IPS-20b (cell line): ENCODE data around the gene EVPL.
"Not testable (repeated sequence)": the region's sequence is repeated elsewhere in the genome, so short reads cannot be mapped to it uniquely, and the experiment has no call there.

Experiments
- H3K27ac ChIP-seq: one replicate; pipeline ENCODE4 v1.5.1; 2013; ENCODE audit warnings: low read length
- H3K27me3 ChIP-seq: 2 replicates; pipeline ENCODE4 v1.6.1; 2013; ENCODE audit warnings: mild to moderate bottlenecking, low read length, inconsistent platforms; ENCODE audit not compliant: insufficient read depth
- H3K36me3 ChIP-seq: 2 replicates; pipeline ENCODE4 v1.6.1; 2013; ENCODE audit warnings: low read depth, mild to moderate bottlenecking, inconsistent platforms, low read length, moderate library complexity; ENCODE audit not compliant: insufficient read depth
- H3K4me1 ChIP-seq: 2 replicates; pipeline ENCODE4 v1.6.1; 2013; ENCODE audit warnings: mild to moderate bottlenecking, control low read depth, inconsistent platforms, low read length, moderate library complexity; ENCODE audit not compliant: insufficient read depth
- H3K4me3 ChIP-seq: 2 replicates; pipeline ENCODE4 v1.5.1; 2013; ENCODE audit warnings: mild to moderate bottlenecking, low read length, inconsistent platforms
- H3K9ac ChIP-seq: 2 replicates; pipeline ENCODE4 v1.6.1; 2013; ENCODE audit warnings: low read depth, mild to moderate bottlenecking, inconsistent platforms, low read length, moderate library complexity
- H3K9me3 ChIP-seq: 2 replicates; pipeline ENCODE4 v1.6.1; 2013; ENCODE audit warnings: mild to moderate bottlenecking, low read depth, low read length, inconsistent platforms; ENCODE audit not compliant: insufficient read depth

The EVPL gene

DNA sequence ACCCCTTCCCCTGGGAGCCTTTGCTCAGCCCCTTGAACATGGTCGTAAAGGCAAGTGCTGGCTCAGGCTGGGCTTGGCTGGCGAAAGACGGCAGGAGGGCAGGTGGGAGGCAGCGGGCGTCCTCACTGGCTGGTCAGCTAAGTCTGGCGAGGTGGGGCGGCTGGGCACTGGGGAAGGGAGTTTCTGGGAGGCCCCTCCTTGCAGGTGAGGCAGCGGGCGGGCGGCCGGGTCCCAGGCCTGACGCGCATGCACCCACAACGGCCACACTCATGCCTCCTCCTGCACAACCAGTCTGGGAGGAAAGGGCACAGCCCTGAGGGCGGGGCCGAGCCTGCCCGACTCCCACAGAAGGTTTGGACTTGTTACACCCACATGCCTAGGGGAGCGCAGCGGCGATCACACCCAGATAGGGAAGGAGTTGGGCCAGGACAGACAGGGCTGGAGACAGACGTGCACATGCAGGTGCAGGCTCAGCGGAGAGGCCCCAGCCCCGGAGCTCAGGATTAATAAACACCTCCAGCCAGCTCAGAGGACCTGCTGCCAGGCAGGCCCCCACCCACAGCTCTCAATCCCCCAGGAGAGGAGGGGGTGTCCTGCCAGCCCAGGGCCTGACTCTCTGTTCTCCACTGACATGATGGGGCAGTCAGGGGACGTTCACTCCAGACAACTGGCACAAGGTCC lies at the start of gene EVPL:
Gene EVPL (minus strand): TSS at position 148 of the 681 bp plus-strand sequence. CDS start 108 bp downstream, at position 40.
- Histone ChIP-seq H3K27me3 (no peaks in the 10 kb centered on the region), H3K4me3 (no peak within 1 kb of the TSS), H3K27ac (no peak within 1 kb of the TSS), H3K36me3 (no peaks in the 10 kb centered on the region), H3K9me3 (no peaks in the 10 kb centered on the region), H3K4me1 (peaks cover 3% of the 10 kb centered on the region; the same call in 1 of the 2 replicates), H3K9ac (no peak within 1 kb of the TSS)

- Histone ChIP-seq H3K36me3 (no peaks in the 10 kb centered on the region), H3K27ac (no peak overlapping the region), H3K27me3 (peaks cover 85% of the 10 kb centered on the region), H3K9ac (no peak overlapping the region), H3K9me3 (no peaks in the 10 kb centered on the region), H3K4me3 (peak overlapping the region; percentile 53; the same call in 1 of the 2 replicates), H3K4me1 (peaks cover 7% of the 10 kb centered on the region; the same call in 1 of the 2 replicates)
Observed at GRCh38 chr17:76076146-76076764, 49.1 kb upstream of the EVPL start.

- H3K9me3 ChIP-seq = no peaks in the 10 kb centered on the region
- no peak overlapping the region for H3K27ac ChIP-seq
- H3K27me3 ChIP-seq = peaks cover 81% of the 10 kb centered on the region
- peak overlapping the region; percentile 20; the same call in 1 of the 2 replicates for H3K4me3 ChIP-seq
- no peaks in the 10 kb centered on the region for H3K36me3 ChIP-seq
- H3K9ac ChIP-seq = no peak overlapping the region
- H3K4me1 ChIP-seq = peaks cover 10% of the 10 kb centered on the region; the same call in 1 of the 2 replicates
Observed at GRCh38 chr17:76075364-76076145, 48.4 kb upstream of the EVPL start.

- H3K27me3 ChIP-seq = peaks cover 72% of the 10 kb centered on the region
Observed at GRCh38 chr17:76074390-76075363, 47.6 kb upstream of the EVPL start, which contains the start of gene GALR2. GALR2 (plus strand) TSS chr17:76074781; CDS start chr17:76074884, 103 bp downstream.

GRCh38 chr17:76072148-76072858 lies 45.2 kb upstream of the EVPL start, which contains the start of gene SRP68:
SRP68 (minus strand) TSS chr17:76072517; CDS start chr17:76072491, 26 bp downstream.
- Histone ChIP-seq H3K36me3 (peaks cover 8% of the 10 kb centered on the region), H3K9me3 (no peaks in the 10 kb centered on the region), H3K9ac (peak within 1 kb of the TSS; percentile 92), H3K27ac (no peak within 1 kb of the TSS), H3K4me1 (peaks cover 6% of the 10 kb centered on the region; the same call in 1 of the 2 replicates), H3K4me3 (peak within 1 kb of the TSS; percentile 96), H3K27me3 (peaks cover 48% of the 10 kb centered on the region)

More at GRCh38 chr17:76074390-76075363, 47.6 kb upstream of the EVPL start, which contains the start of gene GALR2:
- Histone ChIP-seq H3K27ac (no peak within 1 kb of the TSS), H3K36me3 (no peaks in the 10 kb centered on the region), H3K9ac (no peak within 1 kb of the TSS), H3K4me3 (peak within 1 kb of the TSS; percentile 20; the same call in 1 of the 2 replicates), H3K4me1 (peaks cover 9% of the 10 kb centered on the region; the same call in 1 of the 2 replicates), H3K9me3 (no peaks in the 10 kb centered on the region)

- H3K27me3 ChIP-seq = peaks cover 41% of the 10 kb centered on the region
- H3K27ac ChIP-seq = no peak overlapping the region
- peak overlapping the region; percentile 96 for H3K4me3 ChIP-seq
- H3K9me3 ChIP-seq = no peaks in the 10 kb centered on the region
- H3K9ac ChIP-seq = peak overlapping the region; percentile 92
- H3K4me1 ChIP-seq = peaks cover 6% of the 10 kb centered on the region; the same call in 1 of the 2 replicates
- H3K36me3 ChIP-seq = peaks cover 15% of the 10 kb centered on the region
Observed at GRCh38 chr17:76071531-76072147, 44.5 kb upstream of the EVPL start.

DNA sequence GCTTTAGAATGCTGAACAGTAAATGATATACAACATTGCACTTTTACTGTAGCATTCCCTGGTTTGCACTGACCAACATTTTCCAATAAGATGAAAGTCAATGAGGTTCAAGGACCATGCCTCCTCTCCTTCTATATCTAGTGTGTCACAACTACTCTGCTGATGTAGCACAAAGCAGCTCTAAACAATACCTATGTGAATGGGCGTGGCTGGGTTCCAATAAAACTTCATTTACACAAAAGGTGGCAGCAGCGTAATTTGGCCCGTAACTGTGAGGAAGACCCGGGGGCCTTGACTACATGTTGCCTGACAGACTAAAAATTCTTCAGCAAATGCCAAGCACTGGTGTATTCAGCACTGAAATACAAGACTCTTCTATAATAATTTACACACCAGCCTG lies 38.7 kb upstream of the EVPL start:
- H3K36me3 ChIP-seq = peaks cover 68% of the 10 kb centered on the region
- H3K4me1 ChIP-seq = peaks cover under 1% of the 10 kb centered on the region; the same call in 1 of the 2 replicates
- no peak overlapping the region for H3K9ac ChIP-seq
- H3K27ac ChIP-seq = no peak overlapping the region
- no peaks in the 10 kb centered on the region for H3K27me3 ChIP-seq
- H3K9me3 ChIP-seq = no peaks in the 10 kb centered on the region
- H3K4me3 ChIP-seq = no peak overlapping the region

DNA sequence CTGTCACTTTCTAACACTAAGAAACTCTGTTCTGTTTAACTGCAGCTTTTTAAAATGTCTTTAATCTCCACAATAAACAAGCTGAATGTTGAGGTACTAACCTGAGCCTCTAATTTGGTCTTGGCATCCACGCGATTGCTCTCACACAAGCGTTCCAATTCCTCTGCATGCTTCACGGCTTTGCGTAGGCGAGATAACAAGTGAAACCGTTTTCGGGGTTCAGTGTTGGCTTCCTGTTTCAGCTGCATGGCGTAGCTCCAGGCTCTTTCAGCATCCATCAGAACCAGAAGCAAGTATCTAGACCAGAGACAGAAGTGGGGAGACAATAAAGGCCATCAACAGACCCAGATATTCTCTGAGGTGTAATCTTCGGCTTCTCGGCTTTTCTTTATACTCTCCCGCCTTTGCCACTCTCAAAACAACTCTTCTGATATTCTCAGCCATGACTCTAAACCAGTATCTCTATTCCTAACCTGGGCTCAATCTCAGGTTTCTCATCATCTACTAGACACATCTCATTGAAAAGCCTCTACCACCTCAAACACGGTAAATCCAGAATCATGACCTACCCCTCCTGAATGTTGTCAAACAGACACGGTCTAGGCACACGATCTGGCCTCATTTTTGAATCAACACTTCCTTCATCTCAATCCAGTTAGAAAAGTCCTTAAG lies 36.9 kb upstream of the EVPL start:
- Histone ChIP-seq H3K27ac (no peak overlapping the region), H3K27me3 (no peaks in the 10 kb centered on the region), H3K4me3 (no peak overlapping the region), H3K9ac (no peak overlapping the region), H3K36me3 (peaks cover 83% of the 10 kb centered on the region), H3K4me1 (no peaks in the 10 kb centered on the region), H3K9me3 (no peaks in the 10 kb centered on the region)

DNA sequence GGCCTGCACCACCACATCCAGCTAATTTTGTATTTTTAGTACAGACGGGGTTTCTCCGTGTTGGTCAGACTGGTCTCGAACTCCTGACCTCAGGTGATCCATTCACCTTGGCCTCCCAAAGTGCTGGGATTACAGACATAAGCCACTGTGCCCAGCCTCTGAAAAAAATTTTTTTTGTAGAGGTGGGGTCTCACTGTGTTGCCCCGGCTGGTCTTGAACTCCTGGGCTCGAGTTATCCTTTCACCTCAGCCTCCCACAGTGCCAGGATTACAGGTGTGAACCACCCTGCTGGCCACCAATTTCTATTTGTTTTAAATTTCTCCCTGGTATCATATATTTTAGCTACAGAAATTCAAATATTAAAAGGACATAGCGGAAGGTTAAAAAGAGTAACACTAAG lies 31.2 kb upstream of the EVPL start:
- H3K9me3 ChIP-seq, H3K4me3 ChIP-seq, H3K27me3 ChIP-seq, H3K4me1 ChIP-seq, H3K27ac ChIP-seq, H3K9ac ChIP-seq: not testable (repeated sequence)
- H3K36me3 ChIP-seq = peaks cover 77% of the 10 kb centered on the region
